HepG2 (cell line): ENCODE results near the gene EMILIN1. TPM values are rescaled to one million over a fixed set of nuclear protein-coding genes. Genes with fewer than 3 reads are reported as not detected.

Experiments used
- ATAC-seq: fragments of 200-7000 bp; cut with Tn5 transposase; 3 replicates; pipeline ENCODE4 v1.9.1; 2020; ENCODE audit warnings: mild to moderate bottlenecking, moderate library complexity
- BruUV-seq: library from RNA; stranded (reverse); fragments of 400-500 nt; replicated peaks from 2 replicates; lab custom pipeline; 2021; lab: Mats Ljungman, UMichigan
- CTCF ChIA-PET: fragments of 300-600 bp; formaldehyde crosslinking; extraction: SDS; loops from one replicate; lab custom pipeline; 2021; ENCODE audit warnings: low total read pairs, inconsistent platforms, low intra/inter-chr PET ratio; lab: Yijun Ruan, JAX
- POLR2A ChIA-PET: fragments of 350-600 bp; sonication (Branson Sonifier 250); formaldehyde crosslinking; loops from one replicate; lab custom pipeline; 2020; ENCODE audit warnings: antibody characterized with exemption, inconsistent platforms; lab: Yijun Ruan, JAX
- DNase-seq: peaks from one replicate; pipeline ENCODE4 v3.0.0-alpha.2; 2015; ENCODE audit warnings: low spot score
- FAIRE-seq: peaks from 3 replicates; lab custom pipeline; 2011; peaks lifted over from hg19 to GRCh38; lab: Jason Lieb, UNC
- H2AFZ ChIP-seq: one replicate; pipeline ENCODE4 v1.6.1; 2011; ENCODE audit warnings: low read length, inconsistent platforms
- H3K27ac ChIP-seq: fragments of 300-600 bp; 3 replicates; pipeline ENCODE4 v1.8.0; 2011; ENCODE audit warnings: mixed run types, mild to moderate bottlenecking, mixed read lengths, low read length, inconsistent platforms; ENCODE audit not compliant: insufficient read depth; ENCODE audit errors: extremely low read length
- H3K27me3 ChIP-seq, 2 experiments: fragments of 200-600 bp in 1 of 2; 2 replicates in 1 of 2; 3 replicates in 1 of 2; pipeline versions ENCODE4 v1.6.0 to v1.8.0; 2011; ENCODE audit warnings: low read length in 2 of 2, mild to moderate bottlenecking in 2 of 2, moderate library complexity in 2 of 2, inconsistent platforms in 1 of 2; ENCODE audit not compliant: insufficient read depth in 2 of 2, control insufficient read depth in 1 of 2
- H3K36me3 ChIP-seq, 2 experiments: fragments of 200-600 bp in 1 of 2; replicated peaks in 1 of 2; 2 replicates in 1 of 2; 3 replicates in 1 of 2; pipeline versions ENCODE4 v1.5.1 to v1.8.0; 2011; ENCODE audit warnings: low read length in 2 of 2, inconsistent platforms in 1 of 2; ENCODE audit not compliant: insufficient read depth in 2 of 2, control insufficient read depth in 1 of 2
- H3K4me1 ChIP-seq: 2 replicates; pipeline ENCODE4 v1.5.1; 2012; ENCODE audit warnings: low read length, inconsistent platforms; ENCODE audit not compliant: insufficient read depth
- H3K4me2 ChIP-seq: 2 replicates; pipeline ENCODE4 v1.6.0; 2011; ENCODE audit warnings: low read depth, low read length, inconsistent platforms
- H3K4me3 ChIP-seq, 3 experiments: fragments of 200-600 bp in 1 of 3; sonication (generic), shearing (Covaris generic) in 1 of 3; replicated peaks in 1 of 3; 2 replicates each; pipeline ENCODE4 v1.5.1; 2011 to 2016; ENCODE audit warnings: low read length in 3 of 3, inconsistent platforms in 2 of 3, low read depth in 2 of 3, mild to moderate bottlenecking in 2 of 3, control low read depth in 1 of 3, mixed read lengths in 1 of 3; ENCODE audit not compliant: insufficient read depth in 1 of 3
- H3K79me2 ChIP-seq: one replicate; pipeline ENCODE4 v1.6.1; 2011; ENCODE audit warnings: low read length, inconsistent platforms; ENCODE audit not compliant: insufficient read depth
- H3K9ac ChIP-seq: 2 replicates; pipeline ENCODE4 v1.6.0; 2011; ENCODE audit warnings: mild to moderate bottlenecking, low read depth, low read length, inconsistent platforms; ENCODE audit not compliant: insufficient read depth
- H3K9me3 ChIP-seq: 2 replicates; pipeline ENCODE4 v1.5.1; 2012; ENCODE audit warnings: mild to moderate bottlenecking, low read length
- H4K20me1 ChIP-seq: 2 replicates; pipeline ENCODE4 v1.6.0; 2011; ENCODE audit warnings: inconsistent platforms, mild to moderate bottlenecking, low read length, moderate library complexity; ENCODE audit not compliant: insufficient read depth
- ADNP ChIP-seq: sonication (generic); formaldehyde crosslinking; IDR thresholded peaks from 2 replicates; pipeline ENCODE4 v1.4.0; 2020; ENCODE audit warnings: missing genetic modification reagents
- NONO ChIP-seq, 2 experiments: fragments of 450-650 bp in 1 of 2; sonication (generic) in 1 of 2; formaldehyde crosslinking in 1 of 2; IDR thresholded peaks in 1 of 2; conservative IDR thresholded peaks in 1 of 2; 2 replicates each; pipeline versions ENCODE4 v1.6.1 to v1.8.0; 2017 to 2022; ENCODE audit warnings: mild to moderate bottlenecking in 1 of 2, missing genetic modification reagents in 1 of 2, moderate library complexity in 1 of 2
- POLR2A ChIP-seq, 2 experiments: IDR thresholded peaks; 2 replicates each; pipeline ENCODE4 v1.6.1; 2011; ENCODE audit warnings: low read depth in 2 of 2, low read length in 2 of 2, mild to moderate bottlenecking in 1 of 2, moderate library complexity in 1 of 2; ENCODE audit not compliant: insufficient read depth in 1 of 2
- POLR2AphosphoS2 ChIP-seq: IDR thresholded peaks from 2 replicates; pipeline ENCODE4 v1.6.1; 2011; ENCODE audit warnings: low read depth, low read length, improper control_type of control experiment
- POLR2G ChIP-seq: fragments of 200-400 bp; formaldehyde crosslinking; IDR thresholded peaks from 2 replicates; pipeline ENCODE4 v1.6.1; 2018; ENCODE audit warnings: mild to moderate bottlenecking, low read depth, low read length, moderate library complexity
- SALL2 ChIP-seq: sonication (generic); formaldehyde crosslinking; IDR thresholded peaks from 2 replicates; pipeline ENCODE4 v1.8.1; 2023; ENCODE audit warnings: mild to moderate bottlenecking, missing genetic modification reagents, inconsistent platforms
- SNAPC4 ChIP-seq: sonication (generic); formaldehyde crosslinking; IDR thresholded peaks from 2 replicates; pipeline ENCODE4 v1.4.0; 2020; ENCODE audit warnings: mild to moderate bottlenecking, missing genetic modification reagents
- SSRP1 ChIP-seq: IDR thresholded peaks from 2 replicates; pipeline ENCODE4 v1.6.1; 2016; ENCODE audit warnings: control low read depth
- ZMYM3 ChIP-seq: sonication (generic); formaldehyde crosslinking; IDR thresholded peaks from 2 replicates; pipeline ENCODE4 v1.5.1; 2020; ENCODE audit warnings: mild to moderate bottlenecking, missing genetic modification reagents
- ZNF232 ChIP-seq: sonication (generic); formaldehyde crosslinking; IDR thresholded peaks from 2 replicates; pipeline ENCODE4 v1.4.0; 2020; ENCODE audit warnings: missing genetic modification reagents, borderline replicate concordance
- ZNF234 ChIP-seq: sonication (generic); formaldehyde crosslinking; conservative IDR thresholded peaks from 2 replicates; pipeline ENCODE4 v1.5.1; 2020; ENCODE audit warnings: mild to moderate bottlenecking, missing genetic modification reagents
- ZNF687 ChIP-seq: sonication (generic); formaldehyde crosslinking; IDR thresholded peaks from 2 replicates; pipeline ENCODE4 v1.5.1; 2020; ENCODE audit warnings: mild to moderate bottlenecking, missing genetic modification reagents, moderate library complexity
- ZSCAN9 ChIP-seq: IDR thresholded peaks from 2 replicates; pipeline ENCODE4 v1.6.1; 2016; ENCODE audit warnings: borderline replicate concordance
- WGBS: methylation state at CpG from one replicate; pipeline ENCODE4 v1.1.6; 2017; ENCODE audit warnings: low lambda C conversion rate; 5-methylcytosine and 5-hydroxymethylcytosine counted together
- in situ Hi-C: cut with HindIII; loops from 2 replicates; pipeline ENCODE4 v1.10.0; 2017; ENCODE audit warnings: low pct_unique_long_range_greater_than_20kb; ENCODE audit not compliant: extremely low pct_ligation_motif_present
- intact Hi-C: fragments of 100-400 bp; cut with micrococcal nuclease; formaldehyde crosslinking; loops from one replicate; pipeline ENCODE4 v1.10.0; 2022; ENCODE audit not compliant: unreplicated experiment
- polyA plus RNA-seq, 8 experiments: library from polyadenylated mRNA; depleted of rRNA in 3 of 8; stranded (reverse) in 7 of 8; unstranded in 1 of 8; fragments of >200 nt; fragmentation: Illumina TruSeq in 4 of 8; extraction: Trizol in 4 of 8; gene quantifications; 2 replicates each; pipeline versions ENCODE4 v1.2.1 to v1.2.3, GENCODE V29; 2011 to 2016; ENCODE audit warnings: low read depth in 4 of 8, missing spikeins in 1 of 8, mixed read lengths in 1 of 8; ENCODE audit not compliant: insufficient read depth in 1 of 8
- total RNA-seq, 5 experiments: library from RNA; depleted of rRNA; stranded (reverse); fragments of >200 nt; fragmentation: Illumina TruSeq; extraction: Trizol; gene quantifications; 2 replicates each; pipeline ENCODE4 v1.2.3, GENCODE V29; 2016; ENCODE audit warnings: low read depth in 1 of 5

EMILIN1 gene
- total and polyA plus RNA-seq, 2 of the 13 experiments (the other 11 are each of a cell fraction or from before 2014, with no cell fraction given), result 8.1 to 9.7 TPM

- 93% methylated on average over 10 of the region's 10 CpGs for WGBS
- ChIA-PET POLR2A (interaction anchor here (1.4 to 11.6 kb wide), 6 partner anchors 7 to 36 kb away, joined by 3 to 100 read pairs (median 13); partner anchors contain the start of genes AGBL5, EMILIN1 and OST4), CTCF (no interaction called here)
- TF ChIP-seq POLR2AphosphoS2 (0 out of 2 replicates have a peak, but pooled peaks have one; percentile 8), ZNF232 (no peak), ZSCAN9 (CRISPR knock-in tag) (no peak), SALL2 (CRISPR knock-in tag) (no peak), NONO (IDR thresholded peaks at IDR 0.05) (no peak), NONO (CRISPR knock-in tag; conservative IDR thresholded peaks at IDR 0.05) (0 out of 2 replicates have a peak, but pooled peaks have one; percentile 30), ZMYM3 (no peak), SNAPC4 (CRISPR knock-in tag) (no peak), ZNF687 (CRISPR knock-in tag) (0 out of 2 replicates have a peak, but pooled peaks have one; percentile 16), ADNP (CRISPR knock-in tag) (no peak), ZNF234 (CRISPR knock-in tag) (no peak), SSRP1 (CRISPR knock-in tag) (peak; percentile 76), POLR2A (IDR thresholded peaks at IDR 0.05; ENCODE audit: insufficient read depth in 1 of 2, low read depth in 2 of 2, low read length in 2 of 2) (peak in 1 of 2 experiments; percentile 6; a peak in 3 of 4 replicates), POLR2G (peak; percentile 36; the same call in 1 of the 2 replicates)
- H3K79me2 ChIP-seq, result no peaks in the 10 kb centered on the region
- in situ Hi-C loops, result no loop called here
- intact Hi-C loops, result no loop called here
- no TSS peak for BruUV-seq
- ATAC-seq (0 out of 3 replicates have a peak, but pooled peaks have one; percentile 5), FAIRE-seq (no peak), DNase-seq (no peak)
- peaks cover 3% of the 10 kb centered on the region; the same call in 1 of the 2 replicates for H3K4me1 ChIP-seq
- H3K9ac ChIP-seq, result no peak overlapping the region
- H2AFZ ChIP-seq, result no peak overlapping the region
- no peaks in the 10 kb centered on the region for H3K27me3 ChIP-seq
- peaks cover 2% of the 10 kb centered on the region; the same call in 1 of the 2 replicates for H4K20me1 ChIP-seq
- no peak overlapping the region for H3K27ac ChIP-seq
- H3K4me2 ChIP-seq, result no peak overlapping the region
- H3K4me3 ChIP-seq, result no peak overlapping the region
- H3K9me3 ChIP-seq, result no peaks in the 10 kb centered on the region
- H3K36me3 ChIP-seq, result peaks cover 17 to 59% of the 10 kb centered on the region in 2 experiments
These were observed 20.2 kb upstream of the EMILIN1 start for GRCh38 chr2:27058210-27058609.
